MM.1S (cell line): Measurements from ENCODE around the gene LYZL4.

ENCODE experiments used
- DNase-seq: peaks from one replicate; pipeline ENCODE4 v3.0.0-alpha.2; 2015
- H2AFZ ChIP-seq: fragments of 300-600 bp; sonication (generic); 2 replicates; pipeline ENCODE4 v1.6.0; 2016; ENCODE audit warnings: antibody characterized with exemption, low read length
- H3F3A ChIP-seq: fragments of 300-600 bp; sonication (generic); 2 replicates; pipeline ENCODE4 v1.6.1; 2016; ENCODE audit warnings: mild to moderate bottlenecking, antibody characterized with exemption, low read length, moderate library complexity, mixed read lengths; ENCODE audit not compliant: insufficient read depth
- H3K27ac ChIP-seq: fragments of 300-600 bp; sonication (generic); 2 replicates; pipeline ENCODE4 v1.5.1; 2016; ENCODE audit warnings: mild to moderate bottlenecking, low read length
- H3K27me3 ChIP-seq: fragments of 300-600 bp; sonication (generic); replicated peaks from 2 replicates; pipeline ENCODE4 v1.6.0; 2016; ENCODE audit warnings: low read length; ENCODE audit not compliant: insufficient read depth
- H3K36me3 ChIP-seq: fragments of 300-600 bp; sonication (generic); replicated peaks from 2 replicates; pipeline ENCODE4 v1.6.1; 2016; ENCODE audit warnings: mild to moderate bottlenecking, low read length, mixed read lengths; ENCODE audit not compliant: insufficient read depth
- H3K4me1 ChIP-seq: fragments of 300-600 bp; sonication (generic); 2 replicates; pipeline ENCODE4 v1.6.1; 2016; ENCODE audit warnings: low read length, mixed read lengths
- H3K4me2 ChIP-seq: fragments of 300-600 bp; sonication (generic); 2 replicates; pipeline ENCODE4 v1.6.0; 2016; ENCODE audit warnings: low read depth, low read length
- H3K4me3 ChIP-seq: fragments of 300-600 bp; sonication (generic); 2 replicates; pipeline ENCODE4 v1.5.1; 2016; ENCODE audit warnings: low read length, mixed read lengths
- H3K79me2 ChIP-seq: fragments of 300-600 bp; sonication (generic); 2 replicates; pipeline ENCODE4 v1.6.1; 2016; ENCODE audit warnings: mixed run types, low read length, mixed read lengths
- H3K9ac ChIP-seq: fragments of 300-600 bp; sonication (generic); 2 replicates; pipeline ENCODE4 v1.6.1; 2016; ENCODE audit warnings: low read length, mixed read lengths
- H3K9me2 ChIP-seq: fragments of 300-600 bp; sonication (generic); replicated peaks from 2 replicates; pipeline ENCODE4 v1.6.1; 2016; ENCODE audit warnings: mild to moderate bottlenecking, low read length, mixed read lengths; ENCODE audit not compliant: insufficient read depth
- H3K9me3 ChIP-seq: fragments of 300-600 bp; sonication (generic); replicated peaks from 2 replicates; pipeline ENCODE4 v1.6.1; 2016; ENCODE audit warnings: mild to moderate bottlenecking, low read length, mixed read lengths; ENCODE audit not compliant: insufficient read depth
- H4K20me1 ChIP-seq: fragments of 300-600 bp; sonication (generic); 2 replicates; pipeline ENCODE4 v1.6.1; 2016; ENCODE audit warnings: mild to moderate bottlenecking, low read length, moderate library complexity, mixed read lengths; ENCODE audit not compliant: insufficient read depth
- CTCF ChIP-seq: fragments of 300-600 bp; sonication (generic); IDR thresholded peaks from 2 replicates; pipeline ENCODE4 v1.5.1; 2016; ENCODE audit warnings: antibody characterized with exemption, low read length, mixed read lengths
- EZH2 ChIP-seq: fragments of 300-600 bp; sonication (generic); optimal IDR thresholded peaks from 2 replicates; pipeline ENCODE3; 2017; ENCODE audit warnings: low read depth, mild to moderate bottlenecking, antibody characterized with exemption, low read length, mixed read lengths
- EZH2phosphoT487 ChIP-seq: fragments of 300-600 bp; sonication (generic); IDR thresholded peaks from 2 replicates; pipeline ENCODE4 v1.6.1; 2018; ENCODE audit warnings: antibody characterized with exemption, low read length

The LYZL4 gene

GRCh38 chr3:42425736-42426407 is 15.5 kb upstream of the LYZL4 start:
- Histone ChIP-seq H3K36me3 (no peaks in the 10 kb centered on the region), H3K9ac (no peak overlapping the region)
- TF ChIP-seq CTCF (no peak), EZH2phosphoT487 (no peak), EZH2 (no peak)

GRCh38 chr3:42424911-42425310 is 14.5 kb upstream of the LYZL4 start:
- no peak for DNase-seq
- no peak overlapping the region for H3K9ac ChIP-seq

More at GRCh38 chr3:42425736-42426407, 15.5 kb upstream of the LYZL4 start:
- no peak for DNase-seq
- Histone ChIP-seq H3K9me3 (no peaks in the 10 kb centered on the region), H3K27ac (no peak overlapping the region), H3K9me2 (no peaks in the 10 kb centered on the region), H3F3A (no peaks in the 10 kb centered on the region), H2AFZ (no peak overlapping the region), H3K79me2 (no peaks in the 10 kb centered on the region), H3K4me1 (no peaks in the 10 kb centered on the region), H3K4me3 (no peak overlapping the region), H3K4me2 (no peak overlapping the region), H3K27me3 (no peaks in the 10 kb centered on the region), H4K20me1 (no peaks in the 10 kb centered on the region)

GRCh38 chr3:42421818-42422796 is 11.7 kb upstream of the LYZL4 start:
- H3K9me3 ChIP-seq: no peaks in the 10 kb centered on the region
- no peaks in the 10 kb centered on the region for H3F3A ChIP-seq
- H3K9me2 ChIP-seq: no peaks in the 10 kb centered on the region
- no peaks in the 10 kb centered on the region for H3K36me3 ChIP-seq
- no peak overlapping the region for H3K4me3 ChIP-seq
- no peak overlapping the region for H3K9ac ChIP-seq
- no peaks in the 10 kb centered on the region for H3K79me2 ChIP-seq
- no peak overlapping the region for H3K27ac ChIP-seq
- H3K4me2 ChIP-seq: no peak overlapping the region
- no peaks in the 10 kb centered on the region for H3K4me1 ChIP-seq
- no peak for DNase-seq
- H3K27me3 ChIP-seq: no peaks in the 10 kb centered on the region
- no peaks in the 10 kb centered on the region for H4K20me1 ChIP-seq
- TF ChIP-seq CTCF (no peak), EZH2 (no peak), EZH2phosphoT487 (no peak)
- H2AFZ ChIP-seq: no peak overlapping the region

More at GRCh38 chr3:42424911-42425310, 14.5 kb upstream of the LYZL4 start:
- no peaks in the 10 kb centered on the region for H4K20me1 ChIP-seq
- H3F3A ChIP-seq: no peaks in the 10 kb centered on the region
- no peak overlapping the region for H3K4me2 ChIP-seq
- no peaks in the 10 kb centered on the region for H3K9me3 ChIP-seq
- H3K4me1 ChIP-seq: no peaks in the 10 kb centered on the region
- no peaks in the 10 kb centered on the region for H3K27me3 ChIP-seq
- H3K4me3 ChIP-seq: no peak overlapping the region
- no peaks in the 10 kb centered on the region for H3K36me3 ChIP-seq
- H3K9me2 ChIP-seq: no peaks in the 10 kb centered on the region
- no peaks in the 10 kb centered on the region for H3K79me2 ChIP-seq
- H2AFZ ChIP-seq: no peak overlapping the region
- no peak overlapping the region for H3K27ac ChIP-seq
- TF ChIP-seq CTCF (no peak), EZH2phosphoT487 (no peak), EZH2 (no peak)
